ENCODE data around the gene LLGL2. TPM values are rescaled to one million over a fixed set of nuclear protein-coding genes. Genes with fewer than 3 reads are reported as not detected.

The LLGL2 gene
- total and polyA plus RNA-seq, 2 donors (not counting 1 experiment from before 2014, with no cell fraction given): 40.6 to 52.0 TPM

GRCh38 chr17:75512926-75513640 is 12.4 kb upstream of the LLGL2 start:
- Histone ChIP-seq H3K9ac (ENCODE audit: low read length) (no peak overlapping the region), H3K4me3 (ENCODE audit: control extremely low read depth in 1 of 5, extremely low read depth in 1 of 5, insufficient read depth in 1 of 5, low read depth in 2 of 5, low read length in 4 of 5) (no peak overlapping the region), H3K27ac (ENCODE audit: low read length in 2 of 2) (no peak overlapping the region), H3K9me3 (ENCODE audit: control extremely low read depth in 1 of 3, control insufficient read depth in 2 of 3, insufficient read depth in 1 of 3, low read length in 2 of 3) (no peaks in the 10 kb centered on the region), H2AFZ (ENCODE audit: insufficient read depth, low read depth, low read length, poor library complexity, severe bottlenecking) (no peak overlapping the region), H3K79me2 (ENCODE audit: control insufficient read depth, insufficient read depth, low read length) (peaks cover 5% of the 10 kb centered on the region), H3K4me2 (replicated peaks; ENCODE audit: low read depth, low read length, poor library complexity, severe bottlenecking) (no peak overlapping the region), H3K4me1 (ENCODE audit: control insufficient read depth in 2 of 2, insufficient read depth in 2 of 2, low read length in 2 of 2) (peaks cover 17 to 29% of the 10 kb centered on the region in 2 donors), H3K36me3 (replicated peaks in 1 of 2; ENCODE audit: control extremely low read depth in 1 of 2, control insufficient read depth in 1 of 2, extremely low read depth in 1 of 2, insufficient read depth in 2 of 2, low read length in 1 of 2) (no peaks in the 10 kb centered on the region), H4K20me1 (ENCODE audit: control insufficient read depth, insufficient read depth, low read length, poor library complexity, severe bottlenecking) (peaks cover 10% of the 10 kb centered on the region), H3K27me3 (replicated peaks in 1 of 4; ENCODE audit: control extremely low read depth in 1 of 4, control insufficient read depth in 3 of 4, insufficient read depth in 4 of 4, low read length in 3 of 4) (no peaks in the 10 kb centered on the region)
- TF ChIP-seq CTCF (IDR thresholded peaks at IDR 0.05): no peak
- TF ChIP-seq EZH2 (IDR thresholded peaks at IDR 0.05; ENCODE audit: borderline replicate concordance, insufficient read depth, low read depth, low read length, poor library complexity, severe bottlenecking): no peak
- ChIA-PET POLR2A (no interaction called here), CTCF (interaction anchor here (1.3 kb wide), 1 partner anchor 10 kb away, joined by 4 read pairs; no protein-coding TSS in a partner anchor)
- Mint-ChIP-seq H3K27me3 (no peaks in the 10 kb centered on the region), H3K4me1 (peaks cover 11% of the 10 kb centered on the region), H3K4me3 (peak overlapping the region; percentile 39), H3K9me3 (ENCODE audit: insufficient read depth) (no peaks in the 10 kb centered on the region), H3K27ac (no peak overlapping the region)
- WGBS (ENCODE audit: insufficient coverage): 80% methylated on average over 7 of the region's 10 CpGs
- ATAC-seq (ENCODE audit: low read depth): no peak
- intact Hi-C loops (cut with micrococcal nuclease): loop anchor here (10.0 kb wide), 1 partner anchor 252 kb away; the partner anchor contains the start of gene GALK1
- DNase-seq: no peak

DNA sequence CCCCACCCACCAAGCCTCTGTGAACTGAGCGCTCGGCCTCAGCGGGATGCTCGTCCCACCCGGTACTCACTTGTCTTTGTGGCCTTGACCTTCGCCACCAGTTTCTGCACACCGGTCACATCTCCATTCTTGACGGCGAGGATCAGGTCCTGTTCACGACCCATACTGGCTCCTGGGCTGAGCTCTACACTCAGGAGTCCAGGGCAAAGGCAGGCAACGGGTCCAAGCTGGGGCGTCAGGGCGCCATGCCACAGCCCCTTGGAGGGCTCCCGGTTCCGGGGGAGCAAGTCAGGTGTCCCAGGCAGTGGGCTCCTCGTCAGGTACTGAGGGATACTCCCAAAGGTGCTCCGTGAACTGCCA is 11.9 kb upstream of the LLGL2 start:
- Histone ChIP-seq H3K36me3 (replicated peaks in 1 of 2; ENCODE audit: control extremely low read depth in 1 of 2, control insufficient read depth in 1 of 2, extremely low read depth in 1 of 2, insufficient read depth in 2 of 2, low read length in 1 of 2) (no peaks in the 10 kb centered on the region), H3K4me1 (ENCODE audit: control insufficient read depth in 2 of 2, insufficient read depth in 2 of 2, low read length in 2 of 2) (peaks cover 22 to 34% of the 10 kb centered on the region in 2 donors), H2AFZ (ENCODE audit: insufficient read depth, low read depth, low read length, poor library complexity, severe bottlenecking) (no peak overlapping the region), H3K27ac (ENCODE audit: low read length in 2 of 2) (no peak overlapping the region), H3K4me2 (replicated peaks; ENCODE audit: low read depth, low read length, poor library complexity, severe bottlenecking) (no peak overlapping the region), H3K9ac (ENCODE audit: low read length) (no peak overlapping the region), H3K9me3 (ENCODE audit: control extremely low read depth in 1 of 3, control insufficient read depth in 2 of 3, insufficient read depth in 1 of 3, low read length in 2 of 3) (no peaks in the 10 kb centered on the region), H3K27me3 (replicated peaks in 1 of 4; ENCODE audit: control extremely low read depth in 1 of 4, control insufficient read depth in 3 of 4, insufficient read depth in 4 of 4, low read length in 3 of 4) (no peaks in the 10 kb centered on the region), H3K79me2 (ENCODE audit: control insufficient read depth, insufficient read depth, low read length) (peaks cover 5% of the 10 kb centered on the region), H4K20me1 (ENCODE audit: control insufficient read depth, insufficient read depth, low read length, poor library complexity, severe bottlenecking) (peaks cover 10% of the 10 kb centered on the region), H3K4me3 (ENCODE audit: control extremely low read depth in 1 of 5, extremely low read depth in 1 of 5, insufficient read depth in 1 of 5, low read depth in 2 of 5, low read length in 4 of 5) (no peak overlapping the region)
- POLR2A ChIA-PET: interaction anchor here (0.6 kb wide), 1 partner anchor 87 kb away, joined by 3 read pairs; no protein-coding TSS in a partner anchor
- DNase-seq (no peak), ATAC-seq (ENCODE audit: low read depth) (no peak)
- peaks cover 17% of the 10 kb centered on the region for H3K4me1 Mint-ChIP-seq
- no peaks in the 10 kb centered on the region for H3K9me3 Mint-ChIP-seq (ENCODE audit: insufficient read depth)
- H3K27me3 Mint-ChIP-seq: no peaks in the 10 kb centered on the region
- CTCF ChIA-PET: interaction anchor here (0.7 to 1.3 kb wide), 2 partner anchors 10 to 12 kb away, joined by 4 read pairs; partner anchors contain the start of gene LLGL2
- 96% methylated on average over 17 of the region's 17 CpGs for WGBS (ENCODE audit: insufficient coverage)
- intact Hi-C loops (cut with micrococcal nuclease): loop anchor here (10.0 kb wide), 1 partner anchor 251 kb away; the partner anchor contains the start of gene GALK1
- H3K4me3 Mint-ChIP-seq: peak overlapping the region; percentile 59
- peak overlapping the region; percentile 15 for H3K27ac Mint-ChIP-seq
- no peak for TF ChIP-seq EZH2 (IDR thresholded peaks at IDR 0.05; ENCODE audit: borderline replicate concordance, insufficient read depth, low read depth, low read length, poor library complexity, severe bottlenecking)
- no peak for TF ChIP-seq CTCF (IDR thresholded peaks at IDR 0.05)
